HG03378 (cell line): Measurements from ENCODE around the gene UNC5B.

Source experiments
- ATAC-seq: cut with Tn5 transposase; IDR thresholded peaks from one replicate; pipeline ENCODE4 v1.9.1; 2021; ENCODE audit warnings: mild to moderate bottlenecking, moderate library complexity; ENCODE audit not compliant: unreplicated experiment

Gene UNC5B

DNA sequence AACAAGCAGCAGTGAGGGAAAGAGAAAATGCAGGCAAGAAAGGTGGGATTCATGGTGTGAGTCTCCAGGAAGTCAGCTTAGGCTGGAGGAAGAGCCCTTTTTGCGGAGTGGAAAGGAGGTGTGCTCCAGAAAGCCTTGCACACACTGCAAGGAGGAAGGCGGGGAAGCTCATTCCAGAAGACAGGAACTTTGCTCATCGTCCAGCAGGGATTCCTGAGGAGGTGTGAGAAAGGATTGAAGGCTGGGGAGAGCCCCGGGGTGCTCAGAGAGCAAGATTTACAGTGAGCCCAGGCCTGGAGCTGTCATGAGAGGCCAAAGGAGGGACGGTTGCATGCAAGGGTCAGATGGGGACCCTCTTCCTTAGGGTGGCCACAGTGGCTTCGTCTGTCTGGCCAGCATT, 124.3 kb downstream of the UNC5B start:
- ATAC-seq: no peak

DNA sequence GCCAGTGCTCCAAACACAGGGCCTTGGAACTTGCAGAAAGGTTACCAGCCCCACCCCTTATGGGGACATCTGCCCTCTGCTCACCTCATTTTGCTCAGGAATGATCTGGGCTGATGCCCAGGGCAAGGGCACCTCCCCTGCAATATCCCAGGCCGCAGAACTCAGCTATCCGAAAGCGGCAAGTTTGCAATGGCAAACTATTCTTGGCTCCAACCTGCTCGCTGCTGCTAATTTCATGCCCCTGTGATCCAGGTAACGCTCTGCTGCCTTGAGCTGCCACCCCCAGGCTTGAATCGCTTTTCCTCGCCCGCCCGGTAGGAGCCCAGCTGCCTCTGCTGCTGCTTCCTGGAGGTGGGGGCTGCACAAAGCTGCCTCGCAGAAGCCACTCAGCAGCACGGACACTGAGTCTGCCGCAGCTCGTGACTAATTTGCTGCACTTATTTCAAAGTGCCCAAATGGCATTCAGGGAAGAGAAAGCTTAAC, 124.9 kb downstream of the UNC5B start:
- no peak for ATAC-seq

DNA sequence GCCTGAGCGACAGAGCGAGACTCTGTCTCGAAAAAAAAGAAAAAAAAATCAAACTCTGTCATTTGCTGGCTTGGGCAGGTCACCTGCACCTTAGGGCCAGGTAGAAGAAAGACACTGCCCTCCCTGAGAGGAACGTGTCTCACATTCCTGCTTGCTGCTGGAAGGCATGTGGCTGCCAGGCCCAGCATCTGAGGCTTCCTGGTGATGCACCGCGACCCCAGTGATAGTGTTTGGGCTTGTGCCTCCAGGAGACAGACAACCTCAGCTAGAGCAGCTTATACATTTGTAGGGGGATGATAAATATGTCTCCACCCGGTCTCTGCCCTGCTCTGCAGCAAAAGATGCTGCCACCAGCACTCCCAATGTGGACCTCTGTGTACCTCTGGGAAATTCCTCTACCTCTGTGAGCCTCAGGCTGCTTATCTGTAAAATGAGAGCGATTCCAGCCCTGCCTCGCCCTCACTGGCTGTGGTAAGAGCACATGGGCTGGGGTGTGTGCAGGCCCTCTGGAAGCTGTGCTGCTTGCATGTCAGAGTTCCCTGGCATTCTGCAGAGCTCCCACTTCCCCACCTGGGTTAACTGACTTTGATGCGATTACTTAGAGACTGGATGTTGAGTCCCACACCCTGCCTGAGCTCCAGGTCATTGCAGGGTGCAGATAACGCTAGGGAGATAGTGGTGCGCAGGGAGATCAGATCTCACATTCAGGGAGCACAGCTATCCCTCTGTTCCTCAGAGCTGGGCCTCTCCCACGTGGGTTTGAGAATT, 126.5 kb downstream of the UNC5B start:
- no peak for ATAC-seq

DNA sequence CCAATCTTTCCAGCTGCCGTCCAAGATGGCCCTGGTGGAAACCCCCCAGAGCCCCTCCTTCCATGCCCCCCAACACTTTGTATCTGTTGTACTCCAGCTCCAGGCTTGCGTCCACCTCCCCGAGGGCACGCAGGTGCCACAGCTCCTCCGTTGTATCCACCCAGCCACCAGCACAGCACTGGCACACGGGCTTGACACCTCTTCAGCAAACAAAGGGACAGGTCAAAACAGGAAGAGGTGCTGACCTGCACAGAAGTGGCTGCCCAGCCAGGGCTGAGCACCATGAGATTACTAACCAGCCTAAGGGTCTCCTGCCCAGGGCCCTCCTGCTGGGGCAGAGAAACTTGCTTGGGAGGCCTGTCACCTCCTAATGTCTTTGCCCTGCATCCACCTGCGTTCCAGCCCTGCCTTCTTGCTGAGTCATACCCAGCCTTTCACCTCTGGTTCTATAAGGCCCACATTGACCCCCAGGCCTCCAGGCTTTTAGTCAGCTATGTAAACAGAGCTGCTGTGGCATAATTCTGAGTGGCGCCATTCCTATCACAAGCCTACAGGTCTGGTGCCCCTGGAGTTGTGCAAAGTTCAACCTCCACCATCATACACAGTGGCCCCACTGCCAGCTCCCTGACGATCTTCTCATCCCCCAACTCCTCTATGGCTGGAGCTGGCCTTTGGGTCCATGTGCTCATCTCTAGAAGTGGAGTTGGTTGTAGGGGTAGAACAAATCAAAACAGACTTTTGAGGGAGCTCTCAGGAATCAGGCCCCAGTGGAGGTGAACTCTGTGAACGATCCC, 127.6 kb downstream of the UNC5B start:
- ATAC-seq: no peak

DNA sequence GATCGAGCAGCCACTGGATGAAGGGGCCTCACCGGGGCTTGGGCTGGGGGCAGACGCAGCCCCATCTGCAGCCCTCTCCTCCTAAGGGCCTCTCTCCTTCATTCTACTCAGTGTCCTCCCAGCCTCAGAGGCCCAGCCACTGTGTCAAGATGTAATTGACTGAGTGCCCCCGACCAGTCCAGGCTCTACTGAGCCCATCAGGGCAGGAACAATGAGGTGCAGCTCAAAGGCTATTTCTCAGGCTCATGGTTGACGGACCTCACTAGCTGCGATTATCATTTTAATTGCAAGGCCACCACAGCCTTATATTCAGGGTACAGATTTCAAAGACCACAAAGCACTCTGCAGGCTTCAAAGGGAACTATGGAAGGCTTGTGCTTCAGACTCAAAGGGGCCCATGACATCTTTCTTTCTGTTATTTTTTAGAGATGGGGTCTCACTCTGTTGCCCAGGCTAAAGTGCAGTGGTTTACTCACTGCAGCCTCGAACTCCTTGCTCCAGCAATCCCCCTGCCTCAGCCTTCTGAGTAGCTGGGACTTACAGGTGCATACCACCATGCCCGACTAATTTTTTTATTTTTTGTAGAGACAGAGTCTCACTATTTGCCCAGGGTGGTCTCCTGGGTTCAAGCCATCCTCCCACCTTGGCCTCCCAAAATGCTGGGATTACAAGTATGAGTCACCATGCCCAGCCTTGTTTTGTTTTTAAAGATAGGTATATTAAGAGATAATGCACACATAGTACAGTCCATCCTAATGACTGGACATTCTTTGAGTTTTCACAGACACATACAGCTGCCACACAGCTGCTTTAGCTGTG, 130.4 kb downstream of the UNC5B start:
- ATAC-seq: no peak

DNA sequence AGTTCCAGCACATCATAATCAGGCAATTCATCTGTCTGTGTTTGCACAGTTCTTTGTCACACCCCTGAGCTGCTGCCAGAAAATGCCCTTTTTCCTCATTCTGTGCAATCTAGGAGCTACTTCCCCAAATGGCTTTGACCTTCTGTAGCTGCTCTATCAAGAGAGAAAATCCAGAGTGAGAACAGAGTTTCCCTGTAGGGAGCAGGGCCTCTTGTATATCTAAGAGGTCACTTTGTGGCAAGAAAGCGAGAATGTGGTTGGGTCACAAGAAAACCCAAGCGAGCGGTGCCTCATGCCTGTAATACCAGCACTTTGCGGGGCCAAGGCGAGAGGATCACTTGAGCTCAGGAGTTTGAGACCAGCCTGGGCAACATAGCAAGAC, 131.0 kb downstream of the UNC5B start:
- ATAC-seq: no peak

DNA sequence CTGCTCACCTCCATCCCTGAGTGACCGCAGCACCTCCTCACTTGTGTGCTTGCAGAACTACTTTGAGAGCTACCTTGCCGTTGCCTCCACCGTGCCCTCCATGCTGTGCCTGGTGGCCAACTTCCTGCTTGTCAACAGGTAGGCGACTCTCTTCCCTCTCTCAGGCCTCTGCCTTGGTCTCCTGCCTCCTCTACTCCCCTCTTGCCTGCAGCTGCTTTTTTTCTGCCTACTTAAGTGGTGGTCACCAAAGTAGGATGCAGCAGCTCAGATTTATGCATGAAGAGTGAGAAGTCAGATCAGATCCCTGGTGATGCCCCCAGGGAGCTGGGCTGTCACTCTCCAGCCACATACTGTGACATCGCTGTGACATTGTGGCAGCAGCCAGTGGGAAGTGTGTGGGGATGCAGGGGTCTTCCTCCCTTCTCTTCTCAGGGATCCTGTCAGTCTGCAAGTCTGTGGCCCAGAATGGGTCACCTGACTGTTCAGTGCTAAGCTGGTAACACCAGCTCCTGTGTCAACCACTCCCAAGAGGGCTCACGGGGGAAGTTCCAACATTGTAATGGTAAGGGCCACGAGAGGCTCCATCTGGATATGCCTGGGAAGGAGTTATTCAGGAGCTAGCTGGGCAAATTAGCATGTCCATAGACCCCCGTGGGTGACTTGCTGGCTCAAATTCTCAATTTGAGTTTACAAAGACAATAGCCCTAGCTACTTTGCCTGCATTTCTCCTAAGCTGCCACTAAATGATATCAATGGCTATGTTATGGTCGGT, 132.0 kb downstream of the UNC5B start:
- ATAC-seq: no peak

DNA sequence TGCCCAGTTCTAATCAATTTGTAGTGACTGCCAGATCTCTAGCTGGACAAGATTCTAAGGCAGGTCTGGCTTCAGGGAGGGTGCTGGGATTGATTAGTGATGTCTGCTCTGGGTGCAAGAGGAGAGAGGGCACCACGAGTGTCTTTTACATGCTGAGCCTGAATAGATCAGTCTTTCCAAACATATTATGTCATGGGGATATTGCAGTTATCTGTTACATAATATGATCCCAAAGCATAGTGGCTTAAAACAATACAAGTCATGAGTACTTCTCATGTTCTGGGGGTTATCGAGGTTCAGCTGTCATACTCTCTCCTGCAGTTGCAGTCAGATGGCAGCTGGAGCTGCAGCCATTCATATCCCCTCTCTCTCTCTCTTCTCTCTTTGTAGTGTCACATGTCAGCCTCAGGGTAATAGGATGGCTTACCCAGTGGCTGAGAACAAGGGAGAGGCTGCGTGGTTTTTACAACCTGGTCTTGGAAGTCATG, 132.7 kb downstream of the UNC5B start:
- no peak for ATAC-seq

DNA sequence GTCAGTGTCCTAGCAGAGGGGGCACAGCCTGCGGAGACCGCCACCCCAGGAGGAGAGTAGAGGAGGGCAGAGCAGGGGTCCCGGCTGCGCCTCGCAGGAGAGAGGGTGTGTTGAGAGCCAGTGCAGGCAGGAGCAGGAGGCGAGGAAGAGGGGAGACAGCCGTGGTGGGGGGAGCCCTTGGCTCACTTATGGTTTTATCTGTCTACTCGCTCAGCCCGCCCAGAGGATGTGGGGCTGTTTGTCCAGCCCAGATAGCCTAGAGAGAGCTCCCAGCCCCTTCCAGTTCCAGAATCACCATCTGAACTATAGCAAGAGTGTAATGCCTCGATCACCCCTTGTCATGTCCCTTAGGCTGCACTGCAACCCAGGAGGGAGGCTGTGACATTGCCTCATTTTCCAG, 133.3 kb downstream of the UNC5B start:
- no peak for ATAC-seq

DNA sequence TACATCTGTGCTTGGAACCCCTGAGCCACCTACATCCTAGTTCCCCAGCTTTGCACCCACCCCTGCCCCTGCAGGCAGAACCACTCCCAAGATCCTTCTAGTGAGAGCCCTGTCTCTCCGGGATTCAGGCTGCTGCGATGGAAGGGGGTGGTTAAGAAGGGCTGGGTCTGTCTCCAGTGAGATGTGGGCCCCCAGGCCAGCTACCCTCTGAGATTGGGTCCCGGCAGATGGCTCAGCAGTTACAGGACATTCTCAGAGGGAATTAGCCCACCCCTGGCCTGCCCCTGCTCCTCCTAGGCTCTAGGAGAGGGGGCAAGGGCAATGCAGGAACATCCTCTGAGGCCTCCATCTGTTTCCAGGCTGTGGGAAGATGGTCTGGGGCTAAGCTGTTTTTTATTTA, 134.4 kb downstream of the UNC5B start:
- ATAC-seq: no peak

DNA sequence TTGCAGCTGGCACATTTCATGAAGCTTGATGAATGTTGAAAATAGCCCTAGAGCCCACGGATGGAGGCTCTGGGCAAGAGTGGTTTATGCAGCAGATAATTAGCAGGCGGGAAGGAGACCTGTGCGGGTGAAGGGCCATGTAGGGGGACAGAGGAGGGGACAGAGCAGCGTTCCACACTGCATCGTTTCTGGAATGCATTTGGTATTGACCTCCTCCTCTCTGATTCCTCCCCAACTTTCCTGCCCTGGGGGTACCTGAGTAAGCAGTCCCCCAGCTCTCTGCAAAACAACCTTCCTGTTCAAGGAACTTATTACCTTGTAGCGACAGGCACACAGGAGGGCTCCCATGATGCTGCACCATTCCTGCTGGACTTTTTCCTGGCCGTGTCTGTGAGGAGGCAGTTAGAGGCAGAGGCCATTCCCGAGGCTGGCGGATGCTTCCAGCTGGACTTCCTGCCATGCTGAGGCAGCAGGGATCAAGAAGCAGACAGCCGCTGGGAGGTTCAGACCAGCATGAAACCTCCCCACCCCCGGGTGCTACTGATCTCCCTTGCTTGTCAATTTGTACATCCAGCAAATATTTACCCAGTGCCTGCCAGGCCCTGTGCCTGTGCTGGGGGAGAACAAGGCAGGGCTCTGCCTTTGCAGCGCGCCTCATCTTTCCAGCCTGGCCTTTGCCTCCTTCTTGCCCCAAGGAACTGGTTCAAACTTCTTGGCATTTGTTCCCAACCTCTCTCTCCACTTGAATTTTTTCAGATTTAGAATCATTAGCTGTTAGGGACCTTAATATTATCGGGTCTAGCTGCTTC, 135.4 kb downstream of the UNC5B start:
- no peak for ATAC-seq

DNA sequence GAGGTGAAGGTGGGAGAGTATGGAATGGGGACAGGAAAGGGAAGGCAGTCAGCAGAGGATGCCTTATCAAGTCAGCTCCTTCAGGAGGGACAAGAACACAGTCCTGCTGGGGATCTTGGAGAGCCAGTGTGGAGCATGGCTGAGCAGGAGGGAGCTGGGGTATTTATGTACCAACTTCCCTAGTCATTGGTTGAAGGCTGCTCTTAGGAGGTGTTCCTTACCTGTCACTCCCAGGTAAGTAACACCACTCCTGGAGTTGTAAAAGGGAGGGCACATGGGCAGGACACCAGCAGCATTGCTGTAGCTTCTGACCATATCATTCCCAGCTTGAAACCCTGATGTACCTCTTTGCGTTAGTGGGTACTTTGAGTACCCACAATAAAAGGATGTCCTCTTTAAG, 136.5 kb downstream of the UNC5B start:
- ATAC-seq: no peak

DNA sequence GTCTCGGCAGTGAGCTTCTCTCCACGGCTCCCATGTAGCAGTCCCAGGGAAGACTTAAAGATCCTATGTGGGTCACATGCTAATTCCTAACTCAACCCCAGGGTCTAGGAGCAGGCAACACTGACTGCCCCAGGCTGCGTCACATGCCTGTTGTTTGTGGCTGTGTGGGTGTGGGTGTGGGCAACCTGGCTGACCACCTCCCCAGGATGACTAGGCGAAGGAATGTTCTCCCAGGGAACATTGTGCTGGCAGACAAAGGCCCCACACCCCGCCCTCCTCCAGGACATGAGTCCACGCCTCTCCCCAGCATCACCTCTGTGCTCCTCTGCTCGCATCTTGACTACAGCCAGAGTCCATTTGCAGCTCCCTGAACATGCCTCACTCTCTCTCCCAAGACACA, 137.0 kb downstream of the UNC5B start:
- no peak for ATAC-seq

DNA sequence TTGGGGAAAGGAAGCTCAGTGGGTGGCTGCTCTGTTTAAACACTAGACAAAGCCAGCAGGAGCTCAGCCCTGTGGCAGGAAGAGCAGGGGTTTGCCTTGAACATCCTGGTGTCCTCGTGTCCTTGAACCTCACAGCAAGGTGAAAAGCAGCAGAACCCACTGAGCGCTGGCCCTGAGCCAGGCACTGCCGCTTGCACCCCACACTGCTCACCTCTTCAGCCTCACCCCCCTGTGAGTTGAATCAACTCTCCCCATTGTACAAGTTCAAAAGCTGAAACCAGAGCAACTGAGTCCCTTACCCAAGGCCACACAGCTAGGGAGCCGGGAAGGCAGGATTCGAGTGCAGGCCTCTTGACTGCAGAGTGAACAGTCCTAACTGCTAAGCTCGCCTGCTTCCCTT, 138.7 kb downstream of the UNC5B start:
- no peak for ATAC-seq

DNA sequence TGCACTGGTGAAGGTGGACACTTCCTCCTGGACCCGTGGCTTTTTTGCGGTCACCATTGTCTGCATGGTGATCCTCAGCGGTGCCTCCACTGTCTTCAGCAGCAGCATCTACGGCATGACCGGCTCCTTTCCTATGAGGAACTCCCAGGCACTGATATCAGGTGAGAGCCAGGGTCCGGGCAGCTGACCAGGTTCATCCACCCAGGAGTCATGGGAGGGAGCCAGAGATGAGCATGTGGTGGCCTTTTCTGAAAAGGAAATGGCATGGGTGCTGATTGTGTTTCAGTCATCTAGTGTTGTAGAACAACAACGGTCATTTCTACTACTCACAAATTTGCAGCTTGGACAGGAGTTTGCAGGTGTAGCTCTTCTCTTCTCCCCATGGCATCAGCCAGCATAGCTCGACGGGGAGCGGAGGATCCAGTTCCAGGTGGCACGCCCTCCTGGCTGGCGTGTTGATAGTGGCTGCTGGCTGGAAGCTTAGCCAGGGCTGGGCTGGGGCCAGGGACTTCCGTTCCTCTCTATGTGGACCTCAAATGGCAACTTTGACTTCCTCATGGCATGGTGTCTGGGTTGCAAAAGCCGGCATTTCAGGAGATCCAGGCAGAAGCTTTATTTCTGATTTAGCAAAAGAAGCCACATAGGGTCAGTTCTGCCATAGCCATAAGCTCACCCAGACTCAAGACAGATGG, 139.4 kb downstream of the UNC5B start:
- no peak for ATAC-seq
